HG02798 (cell line): ENCODE results near the gene PPP5C.
"Not testable (repeated sequence)": the region's sequence is repeated elsewhere in the genome, so short reads cannot be mapped to it uniquely, and the experiment has no call there.

ENCODE experiments used
- ATAC-seq: cut with Tn5 transposase; IDR thresholded peaks from one replicate; pipeline ENCODE4 v1.9.1; 2021; ENCODE audit warnings: mild to moderate bottlenecking; ENCODE audit not compliant: unreplicated experiment, poor library complexity

Gene PPP5C

DNA sequence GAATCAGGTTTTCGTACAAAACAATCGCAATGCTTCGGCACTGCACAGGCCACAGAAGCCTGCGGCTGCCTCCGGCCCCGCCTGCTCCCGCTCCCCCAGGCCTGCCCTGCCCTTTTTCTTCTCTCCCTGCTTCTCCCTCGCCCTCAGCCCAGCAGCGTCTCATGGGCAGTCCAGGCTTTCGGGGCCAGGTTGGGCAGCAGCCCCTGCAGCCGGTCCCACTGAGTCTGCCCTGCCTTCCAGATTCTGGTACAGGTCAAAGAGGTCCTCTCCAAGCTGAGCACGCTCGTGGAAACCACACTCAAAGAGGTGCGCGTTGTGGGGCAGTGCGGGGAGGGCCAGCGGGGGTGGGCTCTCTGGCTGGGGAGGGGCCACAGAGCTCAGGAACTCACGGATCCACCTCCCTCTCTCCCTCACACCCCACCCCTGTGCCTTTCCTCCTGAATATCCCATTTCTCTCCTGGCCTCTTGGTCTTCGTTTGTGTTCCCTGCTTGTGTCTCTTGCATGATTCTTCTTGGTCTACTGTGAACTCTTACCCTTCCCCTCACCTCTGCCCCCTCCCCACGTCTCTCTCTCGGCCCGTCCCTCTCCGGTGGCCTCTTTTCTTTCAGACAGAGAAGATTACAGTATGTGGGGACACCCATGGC, 36.4 kb downstream of the PPP5C start:
- no peak for ATAC-seq

DNA sequence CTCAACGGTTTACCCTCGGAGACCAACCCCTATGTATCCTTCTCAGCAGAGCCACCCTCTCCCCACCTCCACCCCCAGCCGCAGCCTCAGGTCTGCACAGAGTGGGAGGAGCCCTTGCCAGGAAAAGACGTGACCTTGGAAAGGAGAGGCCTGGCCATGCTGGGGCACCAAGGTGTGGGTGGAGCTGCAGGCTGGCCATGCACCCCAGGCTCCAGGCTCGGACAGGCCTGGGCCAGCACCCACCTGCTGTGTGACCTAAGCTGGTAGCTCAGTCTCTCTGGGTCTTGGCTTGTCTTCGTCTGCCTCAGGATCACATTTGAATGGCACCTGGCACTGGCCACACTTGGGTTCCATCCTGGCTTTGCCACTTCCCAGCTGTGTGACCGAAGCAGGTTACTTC, 37.0 kb downstream of the PPP5C start:
- no peak for ATAC-seq

DNA sequence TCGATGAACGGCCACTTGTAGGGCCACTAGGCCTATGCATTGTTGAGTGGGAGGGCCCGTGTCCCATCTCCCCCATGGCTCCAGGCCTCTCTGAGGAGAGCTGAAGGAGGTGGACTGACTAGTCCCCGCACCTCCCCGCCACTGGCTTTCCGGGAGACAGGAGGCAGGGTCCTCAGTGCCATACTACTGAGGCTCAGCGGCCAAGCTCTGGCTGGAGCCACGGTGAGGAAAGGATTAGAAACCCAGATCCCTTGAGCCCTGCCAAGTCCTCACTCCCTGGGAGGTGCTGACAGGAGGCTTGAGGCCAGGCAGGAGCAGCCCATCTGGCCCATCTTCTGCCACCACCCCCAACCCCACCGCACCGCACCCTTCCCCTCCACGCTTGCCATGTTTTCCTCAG, 37.5 kb downstream of the PPP5C start:
- no peak for ATAC-seq

DNA sequence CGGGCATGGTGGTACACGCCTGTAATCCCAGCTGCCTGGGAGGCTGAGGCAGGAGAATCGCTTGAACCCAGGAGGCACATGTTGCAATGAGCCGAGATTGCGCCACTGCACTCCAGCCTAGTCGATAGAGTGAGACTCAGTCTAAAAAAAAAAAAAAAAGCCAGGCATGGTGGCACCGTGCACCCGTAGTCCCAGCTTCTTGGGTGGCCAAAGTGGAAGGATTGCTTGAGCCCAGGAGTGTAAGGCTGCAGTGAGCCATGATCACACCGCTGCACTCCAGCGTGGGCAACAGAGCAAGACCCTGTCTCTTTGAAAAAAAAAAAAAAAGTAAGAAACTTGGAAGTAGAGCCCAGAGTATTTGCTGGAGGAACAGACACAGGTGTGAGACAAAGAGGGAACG, 38.7 kb downstream of the PPP5C start:
- ATAC-seq = no peak

DNA sequence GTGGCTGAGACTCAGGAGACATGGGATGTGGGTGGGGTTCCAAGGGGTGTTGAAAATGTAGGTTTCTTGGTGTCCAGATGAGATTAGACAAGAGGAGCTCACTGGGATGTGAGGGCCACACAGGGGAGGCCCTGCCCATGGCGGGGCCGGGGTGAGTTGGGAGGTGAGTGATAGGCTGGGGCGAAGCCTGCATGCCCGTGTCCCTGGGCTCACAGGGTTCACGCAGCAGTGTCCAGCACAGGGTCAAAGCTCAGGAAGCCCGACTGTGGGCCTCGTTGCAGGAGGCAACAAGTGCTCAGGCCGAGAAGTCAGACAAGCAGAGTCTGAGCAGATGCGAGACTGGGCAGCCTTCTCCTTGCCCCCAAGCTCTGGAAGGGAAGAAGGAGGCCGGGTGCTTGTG, 39.3 kb downstream of the PPP5C start:
- ATAC-seq = no peak

DNA sequence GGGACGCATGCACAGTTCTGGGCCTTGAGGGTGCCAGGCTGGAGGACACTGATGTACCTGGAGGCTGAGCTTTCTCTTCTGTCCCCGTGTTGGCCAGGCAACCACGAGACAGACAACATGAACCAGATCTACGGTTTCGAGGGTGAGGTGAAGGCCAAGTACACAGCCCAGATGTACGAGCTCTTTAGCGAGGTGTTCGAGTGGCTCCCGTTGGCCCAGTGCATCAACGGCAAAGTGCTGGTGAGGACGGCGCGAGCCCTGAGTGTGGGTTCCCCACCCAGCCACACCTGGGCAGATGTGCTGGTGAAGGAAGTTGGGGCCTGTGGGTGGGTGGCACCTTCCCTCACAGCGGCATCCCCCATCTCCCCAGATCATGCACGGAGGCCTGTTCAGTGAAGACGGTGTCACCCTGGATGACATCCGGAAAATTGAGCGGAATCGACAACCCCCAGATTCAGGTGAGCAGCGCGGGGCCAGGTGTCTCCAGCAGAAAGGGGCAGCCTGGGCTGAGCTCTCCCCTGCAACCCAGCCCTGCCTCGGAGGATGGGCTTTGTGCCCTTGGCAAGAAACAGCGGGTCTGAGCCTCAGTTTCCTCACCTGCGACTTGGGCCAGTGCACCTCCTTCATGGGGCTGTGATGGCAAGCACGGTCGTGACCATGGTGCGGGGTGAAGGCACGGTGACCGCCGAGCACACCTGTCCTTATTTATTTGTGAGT, 40.3 kb downstream of the PPP5C start:
- ATAC-seq = no peak

DNA sequence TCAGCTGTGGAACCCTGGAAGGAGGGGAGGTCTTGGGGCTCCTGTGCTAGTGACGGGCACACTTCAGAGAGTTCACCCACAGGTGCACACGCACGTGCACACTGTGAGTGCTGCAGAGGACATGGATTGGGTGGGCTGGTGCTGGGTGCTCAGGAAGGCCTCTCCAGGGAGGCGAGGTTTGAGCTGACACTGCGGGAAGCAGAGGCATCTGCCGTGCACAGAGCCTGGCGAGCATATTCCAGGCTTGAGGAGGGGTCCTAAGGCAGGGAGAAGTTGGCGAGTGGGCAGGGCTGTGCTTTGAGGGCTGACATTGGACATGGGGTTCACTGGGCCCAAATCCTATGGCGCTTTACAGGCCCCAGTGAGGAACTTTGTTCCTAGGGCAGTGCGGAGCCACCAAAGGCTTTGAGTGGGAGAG, 40.8 kb downstream of the PPP5C start:
- no peak for ATAC-seq

DNA sequence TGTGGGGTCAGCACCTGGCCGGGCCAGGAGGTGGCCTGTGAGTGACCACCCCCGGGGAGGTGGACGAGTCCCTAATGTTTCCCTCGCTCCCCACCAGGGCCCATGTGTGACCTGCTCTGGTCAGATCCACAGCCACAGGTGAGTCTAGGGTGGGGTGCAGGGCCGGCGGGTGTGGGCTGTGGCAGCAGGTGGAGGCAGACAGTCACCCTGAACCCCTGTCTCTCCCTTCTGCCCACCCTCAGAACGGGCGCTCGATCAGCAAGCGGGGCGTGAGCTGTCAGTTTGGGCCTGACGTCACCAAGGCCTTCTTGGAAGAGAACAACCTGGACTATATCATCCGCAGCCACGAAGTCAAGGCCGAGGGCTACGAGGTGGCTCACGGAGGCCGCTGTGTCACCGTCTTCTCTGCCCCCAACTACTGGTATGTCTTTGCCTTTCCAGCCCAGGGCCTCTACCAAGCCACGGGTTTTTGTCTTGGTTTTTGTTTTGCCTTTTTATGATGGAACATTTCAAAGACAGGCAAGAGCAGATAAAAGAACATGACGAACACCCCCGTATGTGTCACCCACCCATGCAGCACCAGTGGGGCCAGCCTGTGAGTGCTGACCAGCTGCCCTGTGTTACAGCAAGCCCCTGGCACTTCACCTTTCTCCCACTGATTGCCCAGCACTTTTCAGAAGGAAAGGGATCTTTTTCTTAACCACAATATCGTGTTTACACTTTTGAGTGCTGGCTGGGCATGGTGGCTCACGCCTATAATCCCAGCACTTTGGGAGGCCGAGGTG, 41.6 kb downstream of the PPP5C start:
- ATAC-seq = no peak

DNA sequence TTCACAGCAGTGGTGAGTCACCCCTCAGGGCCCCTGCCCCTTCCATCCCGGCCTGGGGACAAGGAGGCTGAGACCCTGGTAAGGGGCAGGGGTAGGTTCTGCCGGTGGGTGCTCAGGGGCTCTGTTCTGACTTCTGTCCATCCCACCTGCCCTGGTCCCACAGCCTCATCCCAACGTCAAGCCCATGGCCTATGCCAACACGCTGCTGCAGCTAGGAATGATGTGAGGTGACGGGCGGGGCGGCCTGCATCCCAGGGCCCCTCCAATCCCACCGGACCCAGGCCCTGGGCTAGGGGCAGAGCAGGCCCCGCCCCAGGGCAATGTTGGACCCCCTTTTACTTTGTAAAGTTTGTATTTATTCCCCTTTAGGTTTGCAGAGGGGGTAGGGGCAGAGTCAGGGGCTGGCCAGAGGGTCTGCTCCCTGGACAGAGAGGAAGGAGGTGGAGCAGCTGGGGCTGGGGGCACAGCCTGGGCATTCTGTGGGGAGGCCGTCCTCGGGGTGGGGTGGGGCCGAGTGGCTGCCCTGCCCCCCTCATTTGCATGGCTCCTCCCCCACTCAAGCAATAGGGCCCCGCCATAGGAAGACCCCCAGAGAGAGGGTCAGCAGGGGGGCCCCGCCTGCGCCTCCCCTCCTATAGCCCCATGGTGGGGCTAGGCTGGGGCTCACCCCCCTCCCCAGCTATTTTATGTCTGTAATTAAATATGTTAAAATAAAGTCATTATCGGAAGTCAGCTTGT, 43.4 kb downstream of the PPP5C start:
- ATAC-seq = no peak

DNA sequence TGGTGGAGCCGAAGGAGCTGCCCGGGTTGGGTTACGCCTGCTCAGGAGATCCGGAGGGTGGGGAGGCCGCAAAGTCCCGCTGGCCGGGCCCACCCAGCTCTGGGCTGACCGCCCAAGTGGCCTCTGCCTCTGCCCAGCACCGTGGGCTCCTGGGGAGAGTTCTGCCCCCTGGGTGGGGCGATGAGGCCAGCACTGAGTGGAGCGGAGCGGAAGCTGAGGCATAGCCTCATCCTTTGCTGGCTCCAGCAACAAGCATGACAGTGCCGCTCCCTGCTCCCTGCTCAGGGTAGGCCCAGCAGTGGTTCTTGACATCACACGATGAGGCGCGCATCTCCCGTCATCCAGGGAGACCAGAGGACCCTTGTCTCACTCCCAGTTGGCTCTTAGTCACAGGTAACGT, 44.0 kb downstream of the PPP5C start:
- no peak for ATAC-seq

DNA sequence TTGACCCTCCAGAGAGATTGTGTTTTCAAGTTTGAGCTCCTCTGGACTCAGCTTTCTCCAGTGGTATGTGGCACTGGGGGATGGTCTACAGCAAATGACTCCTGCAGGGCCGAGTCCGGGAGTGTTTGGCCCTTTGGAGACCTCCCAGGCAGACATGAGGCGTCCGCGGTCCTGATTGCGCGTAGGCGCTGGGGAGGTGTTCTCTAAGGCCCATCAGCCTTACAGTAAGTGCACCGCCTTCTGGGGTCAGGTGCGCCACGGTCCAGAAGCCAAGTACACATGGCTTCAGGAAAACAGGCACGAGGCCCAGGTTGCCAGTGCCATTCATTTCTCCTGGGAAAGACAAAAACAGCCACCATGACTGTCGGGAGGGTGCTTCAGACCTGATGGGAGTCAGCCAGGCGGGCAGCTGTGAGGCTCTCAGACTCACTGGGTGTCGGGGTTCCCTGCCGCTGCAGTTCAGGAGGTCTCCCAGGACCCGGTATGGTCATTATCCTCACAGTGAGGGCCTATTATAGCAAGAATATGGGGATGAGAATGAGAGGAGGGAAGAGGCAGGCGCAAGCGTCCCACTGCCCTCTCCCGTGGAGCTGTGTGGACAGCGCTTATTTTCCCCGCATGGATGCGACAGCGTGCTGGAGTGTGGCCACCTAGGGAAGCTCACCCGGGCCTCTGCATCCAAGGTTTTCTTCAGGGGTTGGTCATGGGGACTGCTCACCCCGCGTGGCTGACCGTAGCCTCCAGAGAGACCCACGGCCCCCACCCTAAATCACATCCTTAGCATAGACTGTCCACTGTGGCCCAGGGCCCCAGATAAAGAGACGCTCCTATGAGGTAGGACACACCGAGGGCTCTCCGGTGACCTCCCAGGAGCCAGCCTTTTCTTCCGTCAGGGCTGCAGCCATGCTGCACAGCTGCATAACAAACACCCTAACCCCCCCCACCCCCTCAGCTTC, 44.7 kb downstream of the PPP5C start:
- ATAC-seq = no peak

DNA sequence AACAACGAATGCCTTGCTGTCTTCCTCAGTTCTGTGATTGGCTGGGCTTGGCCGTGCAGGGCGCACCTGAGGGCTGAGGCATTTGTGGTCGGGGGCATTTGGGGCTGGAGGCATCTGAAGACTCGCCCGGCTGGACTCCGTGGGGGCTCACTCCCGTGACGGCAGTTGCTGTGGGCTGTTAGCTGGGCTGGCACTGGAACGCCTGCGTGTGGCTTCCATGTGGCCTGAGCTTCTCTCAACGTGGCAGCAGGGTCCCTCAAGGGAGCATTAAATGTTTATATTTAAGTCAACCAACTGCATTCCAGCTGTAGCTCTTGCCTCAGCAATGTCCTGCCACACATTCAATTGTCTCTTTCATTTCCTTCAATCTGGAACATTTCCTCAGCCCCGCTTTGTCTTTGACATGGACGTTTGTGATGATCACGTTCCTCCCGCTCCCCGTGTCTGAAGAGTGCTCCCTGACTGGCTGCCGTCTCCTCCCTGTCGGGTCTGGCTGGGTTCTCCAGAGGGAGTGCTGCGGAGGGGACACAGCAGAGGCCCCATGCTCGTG, 45.4 kb downstream of the PPP5C start:
- ATAC-seq = no peak

DNA sequence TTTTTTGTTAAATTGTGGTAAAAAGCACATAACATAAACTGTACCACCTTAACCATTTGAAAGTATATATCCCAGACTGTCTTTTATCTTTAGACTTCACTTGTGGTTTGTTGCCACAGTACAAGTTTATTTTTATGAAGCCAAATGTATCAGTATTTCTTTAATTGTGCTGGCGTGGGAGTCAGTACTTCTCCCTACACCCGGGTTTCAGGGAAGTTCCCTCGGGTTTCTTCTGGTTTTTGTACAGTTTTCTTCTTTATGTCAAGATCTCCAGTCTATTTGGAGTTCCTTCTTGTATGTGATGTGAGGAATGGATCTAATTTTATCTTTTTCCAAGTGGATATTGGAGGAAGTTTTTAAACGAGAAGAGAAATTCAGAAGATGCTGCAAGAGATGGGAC, 46.0 kb downstream of the PPP5C start:
- ATAC-seq = no peak

DNA sequence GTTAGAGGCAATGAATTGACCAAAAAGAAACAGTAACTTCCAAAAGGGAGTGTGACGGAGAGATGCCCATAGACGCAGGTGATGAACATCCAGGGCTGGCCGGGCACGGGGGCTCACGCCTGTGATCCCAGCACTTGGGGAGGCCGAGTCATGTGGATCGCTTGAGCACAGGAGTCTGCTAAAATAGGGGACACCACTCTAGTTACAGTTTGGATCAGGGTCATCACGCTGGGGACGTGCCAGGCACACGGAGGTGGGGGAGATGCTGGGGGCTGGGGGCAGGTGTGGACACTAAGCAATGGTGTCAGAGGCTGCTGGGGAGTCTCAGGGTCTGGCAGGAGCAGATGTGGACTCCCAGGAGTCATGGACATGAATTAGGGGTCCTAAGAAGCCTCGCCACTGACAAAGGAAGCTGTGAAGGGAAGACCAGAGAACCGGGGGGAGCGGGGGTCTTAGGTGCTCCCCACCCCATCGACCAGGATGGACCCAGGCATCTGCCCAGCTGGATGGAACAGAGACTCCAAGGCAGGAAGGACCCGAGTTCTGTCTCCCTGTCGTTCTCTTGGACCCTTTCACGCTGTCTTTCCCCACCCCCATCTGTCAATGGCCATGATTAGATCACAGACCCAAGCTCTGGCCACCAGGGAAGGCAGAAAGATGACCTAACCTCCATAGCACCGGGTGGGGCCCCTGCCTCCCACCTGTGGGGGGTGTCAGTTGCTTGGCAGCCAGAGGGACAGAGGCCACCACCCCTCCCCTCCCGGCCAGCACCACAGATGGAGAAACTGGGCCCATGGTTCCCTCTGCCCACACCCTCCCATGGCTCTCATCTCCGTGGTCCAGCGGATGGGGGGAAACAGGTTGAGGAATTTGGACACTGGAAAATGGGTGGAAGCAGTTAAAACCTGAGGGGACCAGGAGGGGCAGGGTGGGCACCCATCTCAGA, 46.8 kb downstream of the PPP5C start:
- ATAC-seq = no peak

DNA sequence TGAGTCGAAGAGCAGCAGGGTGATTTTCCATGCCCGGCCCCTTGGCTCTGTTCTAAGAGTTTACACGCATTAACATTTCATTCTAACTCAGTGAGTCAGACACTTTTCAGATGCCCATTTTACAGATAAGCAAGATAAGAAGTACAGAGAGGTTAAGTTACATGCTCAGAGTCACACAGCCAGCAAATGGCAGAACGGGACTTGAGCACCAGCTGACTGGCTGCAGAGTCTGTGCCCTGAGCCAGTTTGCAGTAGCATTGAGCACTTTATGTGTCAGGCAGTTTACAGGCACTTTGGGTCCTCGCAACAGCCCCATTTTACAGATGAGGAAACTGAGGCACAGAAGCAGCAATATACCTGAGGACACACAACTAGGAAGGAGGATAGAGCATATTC, 47.5 kb downstream of the PPP5C start:
- no peak for ATAC-seq

DNA sequence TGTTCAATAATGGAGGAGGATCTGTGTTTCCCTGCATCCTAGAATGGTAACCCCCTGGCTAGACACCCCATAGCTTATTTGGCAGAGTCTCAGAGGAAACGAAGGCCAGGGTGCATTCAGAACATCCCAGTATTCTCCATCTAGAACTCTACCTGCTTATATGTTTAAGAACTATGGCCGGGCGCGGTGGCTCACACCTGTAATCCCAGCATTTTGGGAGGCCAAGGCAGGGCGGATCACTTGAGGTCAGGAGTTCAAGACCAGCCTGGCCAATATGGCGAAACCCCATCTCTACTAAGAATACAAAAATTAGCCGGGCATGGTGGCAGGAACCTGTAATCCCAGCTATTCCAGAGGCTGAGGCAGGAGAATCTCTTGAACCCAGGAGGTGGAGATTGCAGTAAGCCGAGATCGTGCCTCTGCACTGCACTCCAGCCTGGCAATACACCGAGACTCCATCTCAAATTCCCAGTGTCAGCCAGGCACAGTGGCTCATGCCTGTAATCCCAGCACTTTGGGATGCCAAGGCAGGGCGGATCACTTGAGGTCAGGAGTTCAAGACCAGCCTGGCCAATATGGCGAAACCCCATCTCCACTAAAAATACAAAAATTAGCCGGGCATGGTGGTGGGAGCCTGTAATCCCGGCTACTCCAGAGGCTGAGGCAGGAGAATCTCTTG, 51.1 kb downstream of the PPP5C start:
- ATAC-seq = not testable (repeated sequence)

DNA sequence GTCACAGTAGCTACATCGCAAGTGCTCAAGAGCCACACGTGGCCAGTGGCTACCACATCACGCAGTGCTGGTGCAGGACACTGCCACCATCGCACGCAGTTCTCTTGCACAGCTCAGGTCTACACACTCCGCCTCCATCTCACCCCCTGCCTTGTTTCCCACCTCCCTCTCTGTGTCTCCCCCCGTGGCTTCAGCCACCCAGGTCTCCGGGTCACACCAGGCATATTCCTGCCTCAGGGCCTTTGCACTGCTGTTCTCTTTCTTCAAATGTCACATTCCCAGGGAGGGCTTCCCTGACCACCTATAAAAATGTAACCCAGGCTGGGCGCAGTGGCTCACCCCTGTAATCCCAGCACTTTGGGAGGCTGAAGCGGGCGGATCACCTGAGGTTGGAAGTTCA, 55.8 kb downstream of the PPP5C start:
- ATAC-seq = no peak
